Hepatocyte (in vitro differentiated cells): ENCODE data around the gene STAT1. TPM values are rescaled to one million over a fixed set of nuclear protein-coding genes. Genes with fewer than 3 reads are reported as not detected.

ENCODE experiments used
- DNase-seq: peaks from one replicate; pipeline ENCODE4 v3.0.0-alpha.2; 2016; ENCODE audit warnings: low spot score
- H2AFZ ChIP-seq: fragments of 200-600 bp; sonication (generic); 2 replicates; pipeline ENCODE4 v1.6.0; 2016; ENCODE audit warnings: antibody characterized with exemption, mild to moderate bottlenecking
- H3K27ac ChIP-seq: fragments of 200-600 bp; sonication (generic); 2 replicates; pipeline ENCODE4 v1.5.1; 2016; ENCODE audit warnings: mild to moderate bottlenecking
- H3K27me3 ChIP-seq: fragments of 200-600 bp; sonication (generic); 2 replicates; pipeline ENCODE4 v1.6.1; 2016
- H3K36me3 ChIP-seq: fragments of 200-600 bp; sonication (generic); replicated peaks from 2 replicates; pipeline ENCODE4 v1.5.1; 2016; ENCODE audit warnings: low read depth; ENCODE audit not compliant: insufficient read depth
- H3K4me1 ChIP-seq: fragments of 200-600 bp; sonication (generic); 2 replicates; pipeline ENCODE4 v1.5.1; 2016; ENCODE audit warnings: mild to moderate bottlenecking, moderate library complexity; ENCODE audit not compliant: insufficient read depth
- H3K4me2 ChIP-seq: fragments of 200-600 bp; sonication (generic); 2 replicates; pipeline ENCODE4 v1.6.0; 2016
- H3K4me3 ChIP-seq: fragments of 200-600 bp; sonication (generic); 2 replicates; pipeline ENCODE4 v1.5.1; 2016; ENCODE audit warnings: mild to moderate bottlenecking
- H3K79me2 ChIP-seq: fragments of 200-600 bp; sonication (generic); 2 replicates; pipeline ENCODE4 v1.6.0; 2017; ENCODE audit warnings: mild to moderate bottlenecking
- H3K9me2 ChIP-seq: fragments of 200-600 bp; sonication (generic); replicated peaks from 2 replicates; pipeline ENCODE4 v1.6.0; 2017; ENCODE audit warnings: mild to moderate bottlenecking; ENCODE audit not compliant: insufficient read depth
- H3K9me3 ChIP-seq: fragments of 200-600 bp; sonication (generic); 2 replicates; pipeline ENCODE4 v1.5.1; 2016; ENCODE audit warnings: low read depth, mild to moderate bottlenecking
- H4K20me1 ChIP-seq: fragments of 200-600 bp; sonication (generic); 2 replicates; pipeline ENCODE4 v1.6.0; 2016; ENCODE audit warnings: mild to moderate bottlenecking; ENCODE audit not compliant: insufficient read depth, poor library complexity, severe bottlenecking
- CTCF ChIP-seq: fragments of 200-600 bp; sonication (generic); IDR thresholded peaks from 2 replicates; pipeline ENCODE4 v1.5.1; 2016; ENCODE audit warnings: antibody characterized with exemption, mild to moderate bottlenecking; ENCODE audit not compliant: poor library complexity
- EZH2 ChIP-seq: fragments of 200-600 bp; sonication (generic); IDR thresholded peaks from 2 replicates; pipeline ENCODE4 v1.6.1; 2016; ENCODE audit warnings: antibody characterized with exemption, mild to moderate bottlenecking, borderline replicate concordance
- EZH2phosphoT487 ChIP-seq: fragments of 200-600 bp; sonication (generic); IDR thresholded peaks from one replicate; pipeline ENCODE4 v1.6.1; 2018; ENCODE audit warnings: antibody characterized with exemption, mild to moderate bottlenecking, low read depth, moderate library complexity; ENCODE audit not compliant: unreplicated experiment, severe bottlenecking
- WGBS: methylation state at CpG from one replicate; pipeline ENCODE4 v1.1.6; 2016; ENCODE audit warnings: low lambda C conversion rate; ENCODE audit errors: missing lambda C conversion rate; 5-methylcytosine and 5-hydroxymethylcytosine counted together
- polyA plus RNA-seq: library from polyadenylated mRNA; unstranded; fragments of >200 nt; fragmentation: Nextera tagmentation; extraction: Ambion mirVana; gene quantifications from 2 replicates; pipeline ENCODE4 v1.2.1, GENCODE V29; 2016
- total RNA-seq: library from RNA; depleted of rRNA; stranded (reverse); fragments of >200 nt; gene quantifications from 2 replicates; pipeline ENCODE4 v1.2.3, GENCODE V29; 2014

The STAT1 gene
- total and polyA plus RNA-seq, 2 experiments from 2014 or later = 53.3 to 124 TPM

GRCh38 chr2:191059308-191059707 is 45.3 kb upstream of the STAT1 start:
- H3K9me2 ChIP-seq = no peaks in the 10 kb centered on the region
- no peaks in the 10 kb centered on the region for H3K27me3 ChIP-seq
- H3K4me2 ChIP-seq = no peak overlapping the region
- H3K79me2 ChIP-seq = no peaks in the 10 kb centered on the region
- no peak for DNase-seq
- H4K20me1 ChIP-seq = no peaks in the 10 kb centered on the region
- TF ChIP-seq CTCF = no peak
- TF ChIP-seq EZH2phosphoT487 = no peak
- no peak for TF ChIP-seq EZH2
- no peak overlapping the region for H3K4me3 ChIP-seq
- WGBS = 91% methylated on average over 3 of the region's 3 CpGs
- no peaks in the 10 kb centered on the region for H3K4me1 ChIP-seq
- H3K36me3 ChIP-seq = no peaks in the 10 kb centered on the region
- no peaks in the 10 kb centered on the region for H3K9me3 ChIP-seq
- H3K27ac ChIP-seq = no peak overlapping the region
- no peak overlapping the region for H2AFZ ChIP-seq

GRCh38 chr2:191056228-191056627 is 42.3 kb upstream of the STAT1 start:
- H3K9me3 ChIP-seq = no peaks in the 10 kb centered on the region
- no peak overlapping the region for H3K4me2 ChIP-seq
- TF ChIP-seq CTCF (no peak), EZH2 (no peak), EZH2phosphoT487 (no peak)
- no peak overlapping the region for H2AFZ ChIP-seq
- no peaks in the 10 kb centered on the region for H4K20me1 ChIP-seq
- H3K27ac ChIP-seq = no peak overlapping the region
- H3K27me3 ChIP-seq = no peaks in the 10 kb centered on the region
- no peaks in the 10 kb centered on the region for H3K4me1 ChIP-seq
- no peak for DNase-seq
- H3K9me2 ChIP-seq = no peaks in the 10 kb centered on the region
- no peaks in the 10 kb centered on the region for H3K79me2 ChIP-seq
- H3K4me3 ChIP-seq = no peak overlapping the region
- WGBS = 88% methylated on average over 2 of the region's 2 CpGs
- no peaks in the 10 kb centered on the region for H3K36me3 ChIP-seq

GRCh38 chr2:191053256-191053655 is 39.3 kb upstream of the STAT1 start:
- 77% methylated on average over 6 of the region's 6 CpGs for WGBS
- no peak for DNase-seq

More at GRCh38 chr2:191053256-191053655, 39.3 kb upstream of the STAT1 start:
- H2AFZ ChIP-seq = no peak overlapping the region
- TF ChIP-seq EZH2 (no peak), EZH2phosphoT487 (no peak), CTCF (no peak)
- H3K36me3 ChIP-seq = no peaks in the 10 kb centered on the region
- no peaks in the 10 kb centered on the region for H3K9me3 ChIP-seq
- H4K20me1 ChIP-seq = no peaks in the 10 kb centered on the region
- H3K4me1 ChIP-seq = peaks cover 17% of the 10 kb centered on the region
- H3K4me2 ChIP-seq = no peak overlapping the region
- H3K79me2 ChIP-seq = no peaks in the 10 kb centered on the region
- no peak overlapping the region for H3K4me3 ChIP-seq
- no peaks in the 10 kb centered on the region for H3K9me2 ChIP-seq
- no peak overlapping the region for H3K27ac ChIP-seq
- no peaks in the 10 kb centered on the region for H3K27me3 ChIP-seq
